Neuronal stem cell (in vitro differentiated cells): Measurements from ENCODE around the gene RAVER2.

ENCODE experiments used
- DNase-seq: peaks from one replicate; pipeline ENCODE4 v3.0.0-alpha.2; 2013; ENCODE audit warnings: low spot score
- H2AFZ ChIP-seq: one replicate; pipeline ENCODE4 v1.6.1; 2013; ENCODE audit warnings: mild to moderate bottlenecking, low read length, inconsistent platforms
- H2AK5ac ChIP-seq: 2 replicates; pipeline ENCODE4 v1.6.1; 2013; ENCODE audit warnings: low read depth, mild to moderate bottlenecking, inconsistent platforms, low read length, moderate library complexity, mixed read lengths
- H2BK120ac ChIP-seq: 2 replicates; pipeline ENCODE4 v1.6.1; 2013; ENCODE audit warnings: low read depth, mild to moderate bottlenecking, inconsistent platforms, low read length, moderate library complexity, mixed read lengths
- H2BK12ac ChIP-seq: one replicate; pipeline ENCODE4 v1.6.1; 2013; ENCODE audit warnings: low read length, inconsistent platforms
- H2BK15ac ChIP-seq: 2 replicates; pipeline ENCODE4 v1.6.1; 2013; ENCODE audit warnings: mild to moderate bottlenecking, low read length, inconsistent platforms, mixed read lengths
- H2BK5ac ChIP-seq: one replicate; pipeline ENCODE4 v1.6.1; 2013; ENCODE audit warnings: inconsistent platforms, mild to moderate bottlenecking, low read length, moderate library complexity
- H3K14ac ChIP-seq: one replicate; pipeline ENCODE4 v1.6.1; 2013; ENCODE audit warnings: low read length, inconsistent platforms
- H3K18ac ChIP-seq: 2 replicates; pipeline ENCODE4 v1.6.1; 2013; ENCODE audit warnings: low read length, inconsistent platforms
- H3K23ac ChIP-seq: 2 replicates; pipeline ENCODE4 v1.6.1; 2013; ENCODE audit warnings: low read depth, mild to moderate bottlenecking, mixed read lengths, low read length, inconsistent platforms; ENCODE audit not compliant: poor library complexity
- H3K27ac ChIP-seq: replicated peaks from 3 replicates; pipeline ENCODE4 v1.5.1; 2013; ENCODE audit warnings: low read length, inconsistent platforms
- H3K27me3 ChIP-seq, 3 experiments: 2 replicates each; pipeline ENCODE4 v1.6.1; 2013; ENCODE audit warnings: low read length in 3 of 3, mild to moderate bottlenecking in 2 of 3, inconsistent platforms in 1 of 3, low read depth in 1 of 3, mixed read lengths in 1 of 3, moderate library complexity in 1 of 3; ENCODE audit not compliant: control insufficient read depth in 3 of 3, insufficient read depth in 3 of 3
- H3K36me3 ChIP-seq, 2 donors: replicated peaks in 1 of 2; 2 replicates each; pipeline ENCODE4 v1.6.1; 2013; ENCODE audit warnings: low read length in 2 of 2; ENCODE audit not compliant: control insufficient read depth in 2 of 2, insufficient read depth in 2 of 2
- H3K4ac ChIP-seq: 2 replicates; pipeline ENCODE4 v1.6.1; 2013; ENCODE audit warnings: inconsistent platforms, mild to moderate bottlenecking, low read length, moderate library complexity
- H3K4me1 ChIP-seq, 2 donors: 1 replicate in 1 of 2; 2 replicates in 1 of 2; pipeline ENCODE4 v1.6.1; 2013; ENCODE audit warnings: low read length in 2 of 2, low read depth in 1 of 2; ENCODE audit not compliant: control insufficient read depth in 2 of 2, insufficient read depth in 1 of 2
- H3K4me2 ChIP-seq: one replicate; pipeline ENCODE4 v1.6.1; 2013; ENCODE audit warnings: mild to moderate bottlenecking, low read length, inconsistent platforms; ENCODE audit not compliant: insufficient read depth, poor library complexity, severe bottlenecking
- H3K4me3 ChIP-seq, 2 donors: 2 replicates each; pipeline ENCODE4 v1.5.1; 2013; ENCODE audit warnings: low read length in 2 of 2, mild to moderate bottlenecking in 2 of 2, inconsistent platforms in 1 of 2, moderate library complexity in 1 of 2
- H3K79me1 ChIP-seq: one replicate; pipeline ENCODE4 v1.6.1; 2013; ENCODE audit warnings: low read depth, mild to moderate bottlenecking, inconsistent platforms, low read length, moderate library complexity
- H3K9ac ChIP-seq: one replicate; pipeline ENCODE4 v1.6.1; 2013; ENCODE audit warnings: mild to moderate bottlenecking, low read depth, low read length, inconsistent platforms; ENCODE audit not compliant: poor library complexity
- H3K9me3 ChIP-seq, 2 donors: replicated peaks in 1 of 2; 2 replicates each; pipeline versions ENCODE3 to v1.6.1; 2013; ENCODE audit warnings: low read length in 2 of 2, mild to moderate bottlenecking in 2 of 2, inconsistent platforms in 1 of 2, low read depth in 1 of 2, mixed read lengths in 1 of 2, moderate library complexity in 1 of 2; ENCODE audit not compliant: control insufficient read depth in 2 of 2, insufficient read depth in 1 of 2
- H4K8ac ChIP-seq: one replicate; pipeline ENCODE4 v1.6.1; 2013; ENCODE audit warnings: low read depth, mild to moderate bottlenecking, inconsistent platforms, low read length, moderate library complexity
- H4K91ac ChIP-seq: one replicate; pipeline ENCODE4 v1.6.1; 2013; ENCODE audit warnings: low read length, low read depth, mild to moderate bottlenecking, inconsistent platforms; ENCODE audit not compliant: poor library complexity
- WGBS, 2 donors: extraction: QIAGEN DNeasy Blood & Tissue Kit; methylation state at CpG; one replicate each; pipeline ENCODE4 v1.1.7; 2013; ENCODE audit warnings: missing lambda C conversion rate in 2 of 2, mixed read lengths in 1 of 2; ENCODE audit not compliant: insufficient read length in 2 of 2, insufficient replicate concordance in 1 of 2; ENCODE audit errors: extremely low coverage in 2 of 2; 5-methylcytosine and 5-hydroxymethylcytosine counted together

RAVER2 gene

DNA sequence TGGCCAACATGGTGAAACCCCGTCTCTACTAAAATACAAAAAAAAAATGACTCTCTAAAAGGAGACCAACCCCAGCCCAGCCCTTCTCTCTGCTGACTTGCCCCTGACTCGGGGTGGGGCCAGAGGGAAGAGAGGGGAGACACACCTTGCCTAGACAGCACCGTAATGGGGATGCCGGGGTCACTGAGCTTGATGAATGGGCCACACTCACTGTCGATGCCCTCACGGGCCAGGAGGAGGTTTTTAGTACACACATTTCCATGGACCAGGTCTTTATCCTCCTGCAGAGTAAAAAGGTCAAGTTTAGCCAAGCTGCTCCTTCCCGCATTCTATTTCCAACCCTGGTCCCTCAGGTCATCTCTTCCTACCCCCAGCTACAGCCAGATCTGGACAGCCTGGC, 99.7 kb downstream of the RAVER2 start:
- H2AK5ac ChIP-seq: no peak overlapping the region
- DNase-seq: no peak
- no peak overlapping the region for H3K4ac ChIP-seq
- H3K36me3 ChIP-seq: peaks cover 0 to 62% of the 10 kb centered on the region in 2 donors
- H2BK15ac ChIP-seq: no peak overlapping the region
- WGBS, 2 donors: no CpG with 5 or more reads among the region's 7 CpGs
- no peak overlapping the region for H3K18ac ChIP-seq
- no peak overlapping the region for H2BK5ac ChIP-seq
- H4K8ac ChIP-seq: no peak overlapping the region
- H3K14ac ChIP-seq: no peak overlapping the region
- peaks cover 0 to 8% of the 10 kb centered on the region in 2 donors for H3K4me1 ChIP-seq
- H3K9me3 ChIP-seq: no peaks in the 10 kb centered on the region
- H3K27me3 ChIP-seq: no peaks in the 10 kb centered on the region
- no peak overlapping the region for H3K4me2 ChIP-seq
- peak overlapping the region in 1 of 2 donors; percentile 14 for H3K4me3 ChIP-seq
- H3K79me1 ChIP-seq: no peaks in the 10 kb centered on the region
- no peak overlapping the region for H2AFZ ChIP-seq
- no peak overlapping the region for H4K91ac ChIP-seq
- H2BK120ac ChIP-seq: no peak overlapping the region
- no peak overlapping the region for H2BK12ac ChIP-seq
- H3K23ac ChIP-seq: no peak overlapping the region
- no peak overlapping the region for H3K9ac ChIP-seq
- no peak overlapping the region for H3K27ac ChIP-seq

DNA sequence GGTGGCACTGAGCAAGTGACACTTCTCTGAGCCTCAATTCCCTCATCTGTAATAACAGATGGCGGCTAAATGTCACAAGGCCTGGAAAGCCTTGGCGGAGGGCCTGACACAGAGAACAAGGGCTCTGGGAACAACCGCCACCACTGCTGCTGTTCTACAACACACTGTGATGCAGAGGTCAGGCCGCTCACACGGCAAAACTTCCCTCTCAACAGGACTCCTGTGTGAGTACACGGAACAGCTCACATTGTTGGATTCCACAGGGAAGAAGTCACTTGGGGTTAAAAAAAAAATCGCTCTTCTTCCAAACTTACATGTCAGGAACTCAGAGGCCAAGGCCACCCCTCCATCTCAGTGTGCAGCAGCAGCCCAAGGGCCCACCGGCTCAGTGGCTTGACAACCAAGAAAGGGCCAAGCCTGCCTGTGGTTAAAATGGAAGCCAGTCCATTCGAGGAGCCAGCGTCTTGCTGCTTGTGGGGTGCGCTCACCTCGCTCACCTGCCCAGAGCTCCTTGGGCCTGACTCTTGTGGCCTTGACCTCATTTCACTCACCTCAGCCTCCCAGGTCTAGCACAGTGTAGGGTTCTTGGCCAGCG, 101.1 kb downstream of the RAVER2 start:
- no peak overlapping the region for H4K8ac ChIP-seq
- no peak overlapping the region for H2BK12ac ChIP-seq
- H2BK15ac ChIP-seq: no peak overlapping the region
- no peak overlapping the region for H2BK120ac ChIP-seq
- no CpG with 5 or more reads among the region's 13 CpGs for WGBS, 2 donors
- H3K27me3 ChIP-seq: no peaks in the 10 kb centered on the region
- no peak overlapping the region for H3K14ac ChIP-seq
- peaks cover 0 to 4% of the 10 kb centered on the region in 2 donors for H3K4me1 ChIP-seq
- H3K23ac ChIP-seq: no peak overlapping the region
- H3K27ac ChIP-seq: no peak overlapping the region
- no peak for DNase-seq
- H3K4me3 ChIP-seq: no peak overlapping the region
- no peaks in the 10 kb centered on the region for H3K9me3 ChIP-seq
- H2AFZ ChIP-seq: no peak overlapping the region
- H3K18ac ChIP-seq: no peak overlapping the region
- H4K91ac ChIP-seq: no peak overlapping the region
- no peak overlapping the region for H3K4ac ChIP-seq
- H3K4me2 ChIP-seq: no peak overlapping the region
- H3K79me1 ChIP-seq: no peaks in the 10 kb centered on the region
- H2BK5ac ChIP-seq: no peak overlapping the region
- no peak overlapping the region for H3K9ac ChIP-seq
- peaks cover 0 to 59% of the 10 kb centered on the region in 2 donors for H3K36me3 ChIP-seq
- H2AK5ac ChIP-seq: no peak overlapping the region

DNA sequence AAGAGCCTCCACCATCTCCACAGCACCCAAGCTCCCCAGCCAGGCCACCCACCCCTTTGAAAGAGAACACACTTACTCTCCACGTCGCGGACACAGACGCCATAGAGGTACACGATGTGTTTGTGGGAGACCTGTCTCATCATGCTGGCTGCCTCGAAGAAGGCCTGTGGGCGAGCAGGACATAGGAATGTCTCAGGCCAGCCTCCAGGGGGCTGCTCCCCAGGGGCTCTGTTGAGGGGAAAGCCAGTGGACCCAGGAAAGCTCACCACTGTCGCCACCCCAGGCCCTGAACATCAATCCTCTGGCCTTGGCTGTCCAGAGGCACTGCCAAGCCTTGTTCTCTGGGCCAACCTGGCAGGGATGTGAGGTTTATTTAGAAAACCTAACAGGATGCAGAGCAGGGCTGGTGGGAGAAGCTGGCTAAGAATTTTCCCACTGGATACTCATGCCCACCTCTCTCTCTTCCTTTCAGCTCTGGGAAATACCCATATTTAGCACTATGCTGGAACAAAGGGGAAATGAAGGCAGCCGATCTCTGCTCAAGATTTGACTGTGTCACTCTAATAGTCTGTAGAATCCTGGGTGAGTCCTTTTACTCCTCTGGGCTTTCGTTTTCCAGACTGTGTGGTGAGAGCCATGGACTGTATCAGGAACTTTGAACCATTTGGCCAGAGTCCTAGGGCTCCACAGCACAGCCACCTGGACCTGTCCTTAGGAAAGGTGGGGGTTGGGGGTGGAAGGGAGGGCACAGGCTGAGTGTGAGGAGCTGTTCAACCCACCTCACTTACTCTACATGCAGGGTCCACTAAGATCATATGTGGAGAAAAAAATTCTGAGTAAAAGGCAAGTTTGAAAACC, 101.9 kb downstream of the RAVER2 start:
- H2BK12ac ChIP-seq: no peak overlapping the region
- no peak overlapping the region for H3K27ac ChIP-seq
- H3K14ac ChIP-seq: no peak overlapping the region
- H2BK5ac ChIP-seq: no peak overlapping the region
- no peak overlapping the region for H3K4me2 ChIP-seq
- H4K8ac ChIP-seq: no peak overlapping the region
- peaks cover 0 to 55% of the 10 kb centered on the region in 2 donors for H3K36me3 ChIP-seq
- H2AFZ ChIP-seq: no peak overlapping the region
- H3K9ac ChIP-seq: no peak overlapping the region
- no peaks in the 10 kb centered on the region for H3K4me1 ChIP-seq
- DNase-seq: no peak
- H3K4me3 ChIP-seq: no peak overlapping the region
- no peak overlapping the region for H2BK120ac ChIP-seq
- no peaks in the 10 kb centered on the region for H3K9me3 ChIP-seq
- no CpG with 5 or more reads among the region's 10 CpGs for WGBS, 2 donors
- no peak overlapping the region for H3K18ac ChIP-seq
- H3K27me3 ChIP-seq: no peaks in the 10 kb centered on the region
- no peak overlapping the region for H4K91ac ChIP-seq
- H3K4ac ChIP-seq: no peak overlapping the region
- no peaks in the 10 kb centered on the region for H3K79me1 ChIP-seq
- no peak overlapping the region for H2AK5ac ChIP-seq
- no peak overlapping the region for H3K23ac ChIP-seq
- H2BK15ac ChIP-seq: no peak overlapping the region

DNA sequence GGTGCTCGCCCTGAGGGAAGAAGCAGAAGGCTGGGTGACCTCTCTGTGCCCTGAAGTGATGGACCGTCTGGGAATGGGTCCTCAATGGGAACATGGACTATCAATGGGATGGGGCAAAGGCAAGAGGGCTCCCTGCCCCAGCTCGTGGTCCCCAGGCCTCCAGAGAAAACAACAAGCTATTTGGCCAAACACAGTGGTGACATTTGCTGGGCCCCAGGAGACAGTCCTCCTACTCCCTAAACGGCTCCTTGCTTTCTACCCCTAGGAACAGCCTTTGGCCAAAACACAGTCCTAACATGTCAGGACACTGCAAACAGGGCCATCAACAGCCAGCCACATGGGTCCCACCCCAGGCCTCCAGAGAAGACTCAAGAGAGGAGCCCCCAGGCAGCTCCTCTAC, 102.8 kb downstream of the RAVER2 start:
- H3K36me3 ChIP-seq: peaks cover 0 to 57% of the 10 kb centered on the region in 2 donors

More for the DNA sequence above, 102.8 kb downstream of the RAVER2 start:
- no peak overlapping the region for H4K8ac ChIP-seq
- H3K4ac ChIP-seq: no peak overlapping the region
- H3K23ac ChIP-seq: no peak overlapping the region
- H3K27me3 ChIP-seq: no peaks in the 10 kb centered on the region
- no peak overlapping the region for H3K4me2 ChIP-seq
- H3K4me1 ChIP-seq: no peaks in the 10 kb centered on the region
- H3K9me3 ChIP-seq: no peaks in the 10 kb centered on the region
- no peak for DNase-seq
- no peak overlapping the region for H2BK15ac ChIP-seq
- H2AK5ac ChIP-seq: no peak overlapping the region
- no peak overlapping the region for H2BK120ac ChIP-seq
- H3K27ac ChIP-seq: no peak overlapping the region
- no peaks in the 10 kb centered on the region for H3K79me1 ChIP-seq
- no CpG with 5 or more reads among the region's 4 CpGs for WGBS, 2 donors
- H3K9ac ChIP-seq: peak overlapping the region; percentile 44
- no peak overlapping the region for H4K91ac ChIP-seq
- H3K4me3 ChIP-seq: no peak overlapping the region
- H3K14ac ChIP-seq: no peak overlapping the region
- no peak overlapping the region for H2AFZ ChIP-seq
- H2BK12ac ChIP-seq: no peak overlapping the region
- H3K18ac ChIP-seq: no peak overlapping the region
- H2BK5ac ChIP-seq: no peak overlapping the region
